Neural progenitor cell (in vitro differentiated cells): Measurements from ENCODE around the gene LRRC8B.

ENCODE experiments used
- CTCF ChIP-seq: fragments of 200-600 bp; sonication (generic); IDR thresholded peaks from 2 replicates; pipeline ENCODE4 v1.5.1; 2017; ENCODE audit warnings: antibody characterized with exemption, mild to moderate bottlenecking
- EZH2 ChIP-seq: fragments of 200-600 bp; sonication (generic); IDR thresholded peaks from 2 replicates; pipeline ENCODE4 v1.6.1; 2017; ENCODE audit warnings: antibody characterized with exemption, mild to moderate bottlenecking, moderate library complexity
- EZH2phosphoT487 ChIP-seq: fragments of 200-600 bp; sonication (generic); IDR thresholded peaks from 2 replicates; pipeline ENCODE4 v1.6.1; 2017; ENCODE audit warnings: antibody characterized with exemption

- TF ChIP-seq EZH2phosphoT487: no peak
- TF ChIP-seq CTCF: no peak
- TF ChIP-seq EZH2: no peak
These were observed 2.6 kb downstream of the LRRC8B start for GRCh38 chr1:89527256-89527655.
